Measurements from ENCODE around the gene ZNF23.

DNA sequence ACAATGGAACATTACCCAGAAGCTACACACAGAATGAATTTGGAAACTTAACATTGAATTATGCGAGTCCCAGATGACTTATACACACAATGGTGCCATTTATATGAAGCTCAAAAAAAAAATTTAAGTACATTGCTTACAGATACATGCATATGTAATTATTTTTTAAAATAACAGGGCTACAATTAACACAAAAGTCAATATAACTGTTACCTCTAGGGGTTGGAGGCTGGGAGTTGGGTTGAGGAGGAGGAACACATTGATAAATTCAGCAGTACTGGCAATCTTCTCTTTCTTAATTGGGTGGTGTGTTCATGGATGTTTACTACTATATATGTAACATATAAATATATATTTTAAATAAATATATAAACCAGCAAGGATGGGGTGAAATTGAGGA, 1.1 kb downstream of the ZNF23 start:
- TF ChIP-seq CEBPB (IDR thresholded peaks at IDR 0.05; ENCODE audit: low read depth), result no peak
- TF ChIP-seq, protein P1, sequence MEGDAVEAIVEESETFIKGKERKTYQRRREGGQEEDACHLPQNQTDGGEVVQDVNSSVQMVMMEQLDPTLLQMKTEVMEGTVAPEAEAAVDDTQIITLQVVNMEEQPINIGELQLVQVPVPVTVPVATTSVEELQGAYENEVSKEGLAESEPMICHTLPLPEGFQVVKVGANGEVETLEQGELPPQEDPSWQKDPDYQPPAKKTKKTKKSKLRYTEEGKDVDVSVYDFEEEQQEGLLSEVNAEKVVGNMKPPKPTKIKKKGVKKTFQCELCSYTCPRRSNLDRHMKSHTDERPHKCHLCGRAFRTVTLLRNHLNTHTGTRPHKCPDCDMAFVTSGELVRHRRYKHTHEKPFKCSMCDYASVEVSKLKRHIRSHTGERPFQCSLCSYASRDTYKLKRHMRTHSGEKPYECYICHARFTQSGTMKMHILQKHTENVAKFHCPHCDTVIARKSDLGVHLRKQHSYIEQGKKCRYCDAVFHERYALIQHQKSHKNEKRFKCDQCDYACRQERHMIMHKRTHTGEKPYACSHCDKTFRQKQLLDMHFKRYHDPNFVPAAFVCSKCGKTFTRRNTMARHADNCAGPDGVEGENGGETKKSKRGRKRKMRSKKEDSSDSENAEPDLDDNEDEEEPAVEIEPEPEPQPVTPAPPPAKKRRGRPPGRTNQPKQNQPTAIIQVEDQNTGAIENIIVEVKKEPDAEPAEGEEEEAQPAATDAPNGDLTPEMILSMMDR (IDR thresholded peaks at IDR 0.05 in 2 of 3, conservative IDR thresholded peaks at IDR 0.05 in 1 of 3; ENCODE audit: borderline replicate concordance in 1 of 3, insufficient read depth in 1 of 3, low read depth in 2 of 3, low read length in 2 of 3), result no peak
- TF ChIP-seq RAD21 (IDR thresholded peaks at IDR 0.05; ENCODE audit: low read depth), result no peak
- no peak for TF ChIP-seq POLR2AphosphoS5 (IDR thresholded peaks at IDR 0.05; ENCODE audit: low read depth, low read length)
- TF ChIP-seq POLR2A (IDR thresholded peaks at IDR 0.05; ENCODE audit: borderline replicate concordance, extremely low read depth, insufficient read depth, insufficient read length), result no peak
- TF ChIP-seq EGR1 (IDR thresholded peaks at IDR 0.05; ENCODE audit: low read depth), result no peak
- no peak for TF ChIP-seq ZNF274 (IDR thresholded peaks at IDR 0.05; ENCODE audit: low read depth, low read length)
- no peak for TF ChIP-seq EZH2 (IDR thresholded peaks at IDR 0.05)
- TF ChIP-seq, protein P2, sequence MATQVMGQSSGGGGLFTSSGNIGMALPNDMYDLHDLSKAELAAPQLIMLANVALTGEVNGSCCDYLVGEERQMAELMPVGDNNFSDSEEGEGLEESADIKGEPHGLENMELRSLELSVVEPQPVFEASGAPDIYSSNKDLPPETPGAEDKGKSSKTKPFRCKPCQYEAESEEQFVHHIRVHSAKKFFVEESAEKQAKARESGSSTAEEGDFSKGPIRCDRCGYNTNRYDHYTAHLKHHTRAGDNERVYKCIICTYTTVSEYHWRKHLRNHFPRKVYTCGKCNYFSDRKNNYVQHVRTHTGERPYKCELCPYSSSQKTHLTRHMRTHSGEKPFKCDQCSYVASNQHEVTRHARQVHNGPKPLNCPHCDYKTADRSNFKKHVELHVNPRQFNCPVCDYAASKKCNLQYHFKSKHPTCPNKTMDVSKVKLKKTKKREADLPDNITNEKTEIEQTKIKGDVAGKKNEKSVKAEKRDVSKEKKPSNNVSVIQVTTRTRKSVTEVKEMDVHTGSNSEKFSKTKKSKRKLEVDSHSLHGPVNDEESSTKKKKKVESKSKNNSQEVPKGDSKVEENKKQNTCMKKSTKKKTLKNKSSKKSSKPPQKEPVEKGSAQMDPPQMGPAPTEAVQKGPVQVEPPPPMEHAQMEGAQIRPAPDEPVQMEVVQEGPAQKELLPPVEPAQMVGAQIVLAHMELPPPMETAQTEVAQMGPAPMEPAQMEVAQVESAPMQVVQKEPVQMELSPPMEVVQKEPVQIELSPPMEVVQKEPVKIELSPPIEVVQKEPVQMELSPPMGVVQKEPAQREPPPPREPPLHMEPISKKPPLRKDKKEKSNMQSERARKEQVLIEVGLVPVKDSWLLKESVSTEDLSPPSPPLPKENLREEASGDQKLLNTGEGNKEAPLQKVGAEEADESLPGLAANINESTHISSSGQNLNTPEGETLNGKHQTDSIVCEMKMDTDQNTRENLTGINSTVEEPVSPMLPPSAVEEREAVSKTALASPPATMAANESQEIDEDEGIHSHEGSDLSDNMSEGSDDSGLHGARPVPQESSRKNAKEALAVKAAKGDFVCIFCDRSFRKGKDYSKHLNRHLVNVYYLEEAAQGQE (IDR thresholded peaks at IDR 0.05; ENCODE audit: low read depth), result no peak

Measured in HCT116 (cell line).